NCI-H2171 treated with DMSO at 0.1 percent for 48 hours (cell line): ENCODE data around the gene NECAB2.

Experiments
- DNase-seq: peaks from one replicate; lab custom pipeline; 2025; lab: John Stamatoyannopoulos, UW

Gene NECAB2

GRCh38 chr16:83967838-83968305, at the start of gene NECAB2:
TSS of gene NECAB2 (plus strand) at chr16:83968244. CDS start at chr16:83968649, 405 bp downstream.
- peak; percentile 13 for DNase-seq

- no peak for DNase-seq
Observed at GRCh38 chr16:83920894-83921491, 47.1 kb upstream of the NECAB2 start.

- peak; percentile 28 for DNase-seq
Observed at GRCh38 chr16:83923581-83924365, 44.3 kb upstream of the NECAB2 start.

- DNase-seq = no peak
Observed at GRCh38 chr16:83924686-83925085, 43.4 kb upstream of the NECAB2 start.

GRCh38 chr16:83925095-83925905, 42.7 kb upstream of the NECAB2 start:
- no peak for DNase-seq

- no peak for DNase-seq
Observed at GRCh38 chr16:83925957-83926725, 41.9 kb upstream of the NECAB2 start.

GRCh38 chr16:83926726-83927397, 41.2 kb upstream of the NECAB2 start:
- peak; percentile 81 for DNase-seq

- no peak for DNase-seq
Observed at GRCh38 chr16:83928341-83929055, 39.5 kb upstream of the NECAB2 start.

GRCh38 chr16:83929811-83930555, 38.1 kb upstream of the NECAB2 start:
- no peak for DNase-seq

- DNase-seq = no peak
Observed at GRCh38 chr16:83930730-83931500, 37.1 kb upstream of the NECAB2 start.

GRCh38 chr16:83931556-83931955, 36.5 kb upstream of the NECAB2 start:
- DNase-seq = no peak

- DNase-seq = no peak
Observed at GRCh38 chr16:83932304-83932703, 35.7 kb upstream of the NECAB2 start.

GRCh38 chr16:83932955-83933673, 34.9 kb upstream of the NECAB2 start:
- DNase-seq = no peak

GRCh38 chr16:83933885-83934683, 34.0 kb upstream of the NECAB2 start:
- DNase-seq = no peak

- no peak for DNase-seq
Observed at GRCh38 chr16:83934684-83934977, 33.4 kb upstream of the NECAB2 start.

- no peak for DNase-seq
Observed at GRCh38 chr16:83935005-83935857, 32.8 kb upstream of the NECAB2 start.

- DNase-seq = no peak
Observed at GRCh38 chr16:83935858-83936255, 32.2 kb upstream of the NECAB2 start.
